Stimulated activated CD8-positive, alpha-beta memory T cell treated with anti-CD3 and anti-CD28 coated beads, Interleukin-12 subunit alpha, Interleukin-12 subunit beta, amount 100 ng/mL, for 24 hours (primary cell): ENCODE data around the gene LRRC4C.
A peak's percentile ranks its signal among the peaks of the same experiment; 100 is the strongest.

Source experiments
- DNase-seq: peaks from one replicate; pipeline ENCODE4 v3.0.0-alpha.2; 2020; ENCODE audit errors: extremely low read depth

Gene LRRC4C

GRCh38 chr11:40376331-40376730, 1083.1 kb downstream of the LRRC4C start:
- no peak for DNase-seq

DNA sequence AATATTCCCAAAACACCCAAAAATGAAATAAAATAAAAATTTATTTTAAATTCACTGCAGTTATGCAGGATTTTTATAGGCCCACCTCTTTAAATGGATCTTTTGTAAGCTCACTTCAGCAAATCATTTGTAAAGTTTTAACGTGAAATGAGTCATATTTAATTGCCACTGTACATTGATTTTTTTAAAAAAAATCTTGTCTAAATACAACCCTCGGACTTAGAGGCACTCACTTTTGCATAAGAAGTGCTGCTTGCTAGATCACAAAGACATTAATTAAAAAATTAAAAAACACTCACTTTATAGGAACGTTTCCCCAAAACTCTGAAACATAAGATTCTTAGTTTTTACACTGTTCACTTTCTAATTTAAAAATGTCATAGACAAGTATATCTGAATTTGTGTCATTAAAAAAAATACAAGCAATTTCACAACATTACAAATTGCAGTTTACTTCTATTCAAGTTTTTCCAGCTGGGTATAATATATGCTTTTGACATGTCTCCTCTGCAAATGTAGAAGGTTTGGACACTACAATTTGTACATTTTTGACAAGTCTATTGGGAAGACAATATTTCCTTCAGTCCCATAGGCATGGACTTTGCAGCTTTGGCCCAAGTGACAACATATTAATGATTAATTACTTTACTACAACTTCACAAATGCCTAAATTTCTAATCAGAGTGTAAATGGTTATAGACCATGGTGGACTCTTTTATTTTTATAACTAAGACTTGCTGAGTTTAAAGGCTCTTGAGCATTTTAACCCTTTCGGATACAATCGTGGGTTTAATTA, 1088.4 kb downstream of the LRRC4C start:
- DNase-seq = no peak

DNA sequence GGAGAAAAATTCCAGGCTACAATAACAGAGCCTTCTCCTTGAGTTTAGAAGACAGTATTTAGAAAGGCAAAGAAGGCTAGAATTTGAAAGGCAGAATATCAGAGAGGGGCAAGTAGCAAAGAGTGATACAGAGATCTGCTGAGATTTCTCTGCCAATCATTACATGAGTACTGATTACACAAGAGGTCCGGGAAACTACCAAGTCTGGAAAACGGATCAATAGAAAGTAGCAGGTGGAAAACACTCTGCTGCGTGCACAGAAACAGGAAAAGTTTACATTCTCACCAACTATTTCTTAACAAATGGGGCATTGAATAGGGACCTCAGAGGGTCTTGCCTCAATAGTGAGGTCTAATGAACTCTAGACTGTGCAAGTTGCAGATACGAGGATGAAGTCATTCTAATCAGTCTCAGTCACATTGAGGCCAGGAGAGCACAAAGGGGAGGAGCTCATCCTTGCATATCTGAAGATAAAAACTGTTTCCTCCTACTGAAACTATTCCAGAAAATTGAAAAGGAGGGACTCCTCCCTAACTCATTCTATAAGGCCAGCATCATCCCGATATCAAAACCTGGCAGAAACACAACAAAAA, 1099.2 kb downstream of the LRRC4C start:
- DNase-seq = no peak

DNA sequence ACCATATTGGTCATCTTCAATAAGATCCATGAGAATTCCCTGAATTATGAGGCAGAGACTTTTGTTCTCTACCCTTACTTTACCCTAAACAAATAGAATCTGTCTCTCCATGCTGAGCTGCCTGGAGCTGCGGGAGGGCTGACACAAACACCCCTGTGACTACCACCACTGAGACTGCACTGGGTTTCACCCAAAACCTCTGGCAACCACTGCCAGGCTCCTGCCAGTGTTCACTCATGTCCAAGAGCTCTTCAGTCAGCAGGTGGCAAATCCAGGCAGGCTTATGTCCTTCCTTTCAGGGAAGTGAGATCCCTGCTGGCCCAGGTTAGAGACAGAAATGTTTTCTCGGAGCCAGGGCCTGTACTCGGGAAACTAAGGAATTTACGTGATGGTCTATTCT, 1105.3 kb downstream of the LRRC4C start:
- no peak for DNase-seq

DNA sequence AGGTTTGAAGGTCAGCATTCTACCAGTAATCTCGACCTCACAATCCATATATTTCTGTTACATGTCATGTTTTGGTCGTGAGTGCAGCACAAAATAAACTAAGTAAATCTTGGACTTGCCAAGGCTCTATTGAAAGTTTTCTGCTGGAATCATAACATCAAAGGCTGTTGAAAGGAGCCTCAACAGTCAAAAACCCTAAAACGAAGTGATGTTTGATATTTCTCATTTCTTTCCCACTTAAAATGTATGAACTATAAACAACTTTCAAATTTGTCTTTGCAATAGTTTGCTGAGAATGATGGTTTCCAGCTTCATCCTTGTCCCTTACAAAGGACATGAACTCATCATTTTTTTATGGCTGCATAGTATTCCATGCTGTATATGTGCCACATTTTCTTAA, 1118.5 kb downstream of the LRRC4C start:
- no peak for DNase-seq

- no peak for DNase-seq
These were observed 1120.7 kb downstream of the LRRC4C start for GRCh38 chr11:40338739-40339138.

DNA sequence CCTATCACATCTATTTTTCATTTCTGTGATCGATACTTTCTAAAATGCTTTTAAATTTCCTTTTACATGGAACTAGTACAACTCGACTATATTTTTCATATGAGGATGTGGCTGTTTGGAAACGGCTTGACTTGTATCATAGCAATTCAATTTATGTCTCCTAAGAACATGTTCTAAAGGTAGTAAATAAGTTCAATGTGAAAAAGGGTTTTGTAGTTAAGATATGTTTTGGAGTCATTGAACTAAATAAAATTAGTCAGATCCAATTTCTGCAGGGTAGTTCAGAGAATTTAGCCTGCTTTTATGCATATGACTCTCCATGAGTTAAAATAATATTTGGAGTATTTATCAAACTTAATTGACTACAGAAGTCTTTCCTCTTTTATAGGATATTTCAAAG, 1121.4 kb downstream of the LRRC4C start:
- DNase-seq = no peak

- DNase-seq = no peak
These were observed 1122.3 kb downstream of the LRRC4C start for GRCh38 chr11:40337118-40337517.

GRCh38 chr11:40328890-40329614, 1130.4 kb downstream of the LRRC4C start:
- DNase-seq = no peak

- DNase-seq = no peak
These were observed 1136.2 kb downstream of the LRRC4C start for GRCh38 chr11:40323241-40323640.

GRCh38 chr11:40321537-40321936, 1137.9 kb downstream of the LRRC4C start:
- DNase-seq = no peak

GRCh38 chr11:40316171-40316570, 1143.3 kb downstream of the LRRC4C start:
- no peak for DNase-seq

- no peak for DNase-seq
These were observed 1144.3 kb downstream of the LRRC4C start for GRCh38 chr11:40315122-40315521.

DNA sequence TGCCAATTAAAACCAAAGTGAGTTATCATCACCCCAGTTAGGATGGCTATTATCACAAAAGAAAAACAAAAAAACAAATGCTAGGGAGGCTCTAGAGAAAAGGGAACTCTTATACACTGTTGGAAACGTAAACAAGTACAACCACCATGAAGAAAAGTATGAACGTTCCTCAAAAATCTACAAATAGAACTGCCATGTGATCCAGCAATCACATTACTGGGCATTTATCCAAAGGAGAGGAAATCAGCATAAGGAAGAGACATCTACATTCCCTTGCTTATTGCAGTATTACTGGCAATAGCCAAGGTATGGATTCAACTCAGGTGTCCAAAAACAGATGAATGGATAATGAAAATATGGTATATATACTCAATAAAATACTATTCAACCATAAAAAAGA, 1145.1 kb downstream of the LRRC4C start:
- no peak for DNase-seq

- DNase-seq = no peak
These were observed 1152.4 kb downstream of the LRRC4C start for GRCh38 chr11:40306938-40307548.

- no peak for DNase-seq
These were observed 1156.8 kb downstream of the LRRC4C start for GRCh38 chr11:40302669-40303068.

DNA sequence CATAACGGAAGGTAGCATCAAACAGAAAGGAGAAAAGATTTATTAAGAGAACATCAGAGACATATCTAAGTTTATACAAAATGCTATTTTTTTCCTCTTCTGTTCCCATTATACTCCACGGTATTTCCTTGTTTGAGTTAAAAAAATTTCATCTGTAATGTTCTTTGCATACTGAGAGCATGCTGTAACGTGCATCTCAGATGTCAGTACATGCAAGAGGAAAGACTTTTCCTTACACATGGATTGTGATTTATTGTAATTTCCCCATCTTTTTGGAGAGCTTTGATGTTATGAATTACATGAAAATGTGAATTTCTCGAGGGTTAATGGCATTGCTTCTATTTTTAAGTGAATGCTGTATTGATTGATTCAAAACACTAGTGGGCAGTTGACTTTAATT, 1164.0 kb downstream of the LRRC4C start:
- no peak for DNase-seq

GRCh38 chr11:40294741-40295140, 1164.7 kb downstream of the LRRC4C start:
- DNase-seq = no peak

GRCh38 chr11:40294349-40294735, 1165.1 kb downstream of the LRRC4C start:
- no peak for DNase-seq

DNA sequence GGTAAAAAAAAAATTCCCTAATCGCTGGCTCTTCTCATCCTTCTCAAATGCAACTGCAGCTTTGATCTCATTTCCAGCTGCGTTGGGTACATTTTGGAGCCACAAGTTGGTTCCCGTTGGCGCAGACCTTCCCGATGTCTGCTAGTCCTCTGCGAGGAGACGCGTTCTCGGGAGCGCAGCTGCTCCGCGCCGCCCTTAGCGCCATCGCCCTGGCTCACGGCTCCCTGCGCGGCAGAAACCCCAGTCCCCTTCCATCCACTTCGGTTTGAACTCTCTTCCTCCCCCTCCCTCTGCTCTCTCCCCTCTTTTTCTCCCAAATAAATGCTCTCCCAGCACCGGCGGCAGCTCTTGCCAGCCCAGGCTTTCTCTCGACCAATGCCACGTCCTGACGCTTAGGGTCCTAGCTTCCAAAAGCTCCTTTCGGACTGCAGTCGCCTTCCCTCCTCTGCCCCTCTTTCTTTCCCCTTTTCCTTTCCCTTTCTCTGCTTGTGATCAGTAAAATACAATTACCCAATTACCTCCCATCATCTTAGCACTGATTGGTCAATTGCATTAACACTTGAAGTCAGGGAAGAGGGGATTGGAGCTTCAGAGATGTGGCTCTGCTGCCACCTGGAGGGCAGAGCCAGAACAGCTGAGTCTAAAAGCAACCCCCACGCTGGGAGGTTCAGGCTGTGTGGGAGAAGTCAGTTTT, 1165.7 kb downstream of the LRRC4C start:
- DNase-seq = peak; percentile 1

DNA sequence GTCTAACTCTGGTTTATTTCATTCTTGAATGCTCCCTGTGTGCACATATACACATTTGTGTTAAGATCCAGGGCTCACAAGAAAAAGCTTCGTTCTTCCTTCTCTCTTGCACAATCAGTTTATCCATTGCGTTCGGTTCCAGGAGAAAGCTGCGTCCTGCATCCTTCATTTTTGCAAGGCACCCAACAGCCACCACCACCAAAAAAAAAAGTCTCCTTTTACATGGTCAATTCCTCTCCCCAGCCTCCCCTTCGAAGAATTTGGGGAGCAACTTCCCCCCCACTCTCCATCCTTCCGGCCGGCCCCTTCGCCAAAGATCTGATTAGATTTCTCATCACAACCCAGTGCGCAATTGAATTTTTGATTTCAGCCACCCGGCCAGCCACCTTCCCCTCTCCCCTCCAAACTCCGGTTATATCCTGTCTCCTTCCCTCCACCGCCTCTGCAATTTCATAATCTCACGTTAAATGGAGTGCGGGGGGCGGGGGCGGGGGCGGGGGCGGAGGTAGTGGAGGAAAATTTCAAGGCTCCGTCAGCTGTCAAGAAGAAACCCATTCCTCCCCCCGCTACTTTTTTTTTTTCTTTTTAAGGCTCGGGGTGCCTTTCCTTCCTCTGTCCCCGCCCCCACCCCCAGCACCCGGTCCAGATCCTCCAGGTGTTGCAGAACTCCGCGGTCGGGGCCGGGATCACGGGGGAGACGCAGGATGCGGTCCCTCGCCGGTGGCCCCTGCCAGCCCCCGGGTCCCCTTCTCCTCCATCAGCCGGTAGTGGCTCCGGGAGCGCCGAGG, 1166.5 kb downstream of the LRRC4C start:
- no peak for DNase-seq
